T-helper 2 cell treated with Interferon-gamma antibody and Interleukin-4, amounts not matched to agents 5 μg/mL and 100 μg/mL, for 36 hours (primary cell): ENCODE results near the gene ADCY1.

Experiments
- DNase-seq: peaks from one replicate; pipeline ENCODE4 v3.0.0; 2021; ENCODE audit warnings: low spot score
- H3K27ac Mint-ChIP-seq: one replicate; pipeline ENCODE4 v1.8.0; 2021; ENCODE audit warnings: mild to moderate bottlenecking, mixed read lengths
- H3K27me3 Mint-ChIP-seq: one replicate; pipeline ENCODE4 v1.8.0; 2021; ENCODE audit warnings: low read depth, mixed read lengths
- H3K36me3 Mint-ChIP-seq: one replicate; pipeline ENCODE4 v1.8.0; 2021; ENCODE audit warnings: low read depth, mixed read lengths
- H3K4me1 Mint-ChIP-seq: one replicate; pipeline ENCODE4 v1.8.0; 2021; ENCODE audit warnings: low read depth, mixed read lengths
- H3K4me3 Mint-ChIP-seq: one replicate; pipeline ENCODE4 v1.8.0; 2022; ENCODE audit warnings: mild to moderate bottlenecking, moderate library complexity, mixed read lengths
- H3K9me3 Mint-ChIP-seq: one replicate; pipeline ENCODE4 v1.8.0; 2021; ENCODE audit warnings: mixed read lengths

ADCY1 gene

GRCh38 chr7:45593877-45594276 is 19.7 kb downstream of the ADCY1 start:
- Mint-ChIP-seq H3K36me3 (no peaks in the 10 kb centered on the region), H3K27me3 (no peaks in the 10 kb centered on the region), H3K27ac (no peak overlapping the region), H3K4me1 (no peaks in the 10 kb centered on the region), H3K4me3 (no peak overlapping the region), H3K9me3 (no peaks in the 10 kb centered on the region)
- no peak for DNase-seq

DNA sequence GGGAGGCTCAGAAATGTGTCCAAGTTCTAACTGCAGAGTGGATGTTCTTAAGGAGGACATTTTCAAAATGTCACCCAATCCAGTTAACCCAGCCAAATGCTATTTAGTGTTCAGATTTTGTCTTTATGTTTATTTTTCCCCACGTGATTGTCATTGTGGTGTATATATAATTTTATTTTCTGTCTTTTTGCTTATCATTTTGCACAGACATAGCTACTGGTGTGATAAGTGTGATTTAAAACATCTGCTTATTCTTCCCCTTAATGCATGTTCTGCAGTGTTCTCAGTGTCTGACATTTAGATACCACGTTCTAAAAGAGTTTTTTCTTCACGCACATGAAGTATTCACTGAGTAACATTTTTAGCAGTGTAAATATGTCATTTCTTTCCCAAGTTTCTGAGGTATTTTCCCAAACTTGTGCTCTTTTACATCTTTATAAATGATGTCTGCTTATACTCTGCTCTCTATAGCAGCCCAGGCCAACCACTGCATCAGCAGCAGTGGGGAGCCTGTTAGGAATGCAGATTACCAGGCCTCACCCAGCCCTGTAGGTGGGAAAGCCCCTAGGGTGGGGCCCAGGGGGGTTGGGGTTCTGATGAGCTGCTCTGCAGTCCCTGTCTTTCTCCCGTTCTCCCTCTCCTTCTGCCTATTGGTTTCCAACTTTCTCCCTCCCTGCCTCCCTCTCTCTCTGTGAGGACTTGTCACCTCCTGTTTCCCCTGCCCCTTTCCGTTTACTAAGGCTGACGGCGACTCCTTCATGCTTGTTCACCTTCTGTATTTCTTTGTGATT is 20.8 kb downstream of the ADCY1 start:
- Mint-ChIP-seq H3K4me1 (no peaks in the 10 kb centered on the region), H3K4me3 (no peak overlapping the region), H3K27me3 (no peaks in the 10 kb centered on the region), H3K36me3 (no peaks in the 10 kb centered on the region), H3K27ac (no peak overlapping the region), H3K9me3 (no peaks in the 10 kb centered on the region)
- DNase-seq = no peak

GRCh38 chr7:45595809-45596664 is 21.9 kb downstream of the ADCY1 start:
- no peak overlapping the region for H3K27ac Mint-ChIP-seq
- H3K4me3 Mint-ChIP-seq = no peak overlapping the region
- no peaks in the 10 kb centered on the region for H3K4me1 Mint-ChIP-seq
- no peaks in the 10 kb centered on the region for H3K9me3 Mint-ChIP-seq
- H3K27me3 Mint-ChIP-seq = no peaks in the 10 kb centered on the region
- no peak for DNase-seq
- no peaks in the 10 kb centered on the region for H3K36me3 Mint-ChIP-seq

GRCh38 chr7:45596665-45597095 is 22.5 kb downstream of the ADCY1 start:
- H3K4me3 Mint-ChIP-seq = no peak overlapping the region

DNA sequence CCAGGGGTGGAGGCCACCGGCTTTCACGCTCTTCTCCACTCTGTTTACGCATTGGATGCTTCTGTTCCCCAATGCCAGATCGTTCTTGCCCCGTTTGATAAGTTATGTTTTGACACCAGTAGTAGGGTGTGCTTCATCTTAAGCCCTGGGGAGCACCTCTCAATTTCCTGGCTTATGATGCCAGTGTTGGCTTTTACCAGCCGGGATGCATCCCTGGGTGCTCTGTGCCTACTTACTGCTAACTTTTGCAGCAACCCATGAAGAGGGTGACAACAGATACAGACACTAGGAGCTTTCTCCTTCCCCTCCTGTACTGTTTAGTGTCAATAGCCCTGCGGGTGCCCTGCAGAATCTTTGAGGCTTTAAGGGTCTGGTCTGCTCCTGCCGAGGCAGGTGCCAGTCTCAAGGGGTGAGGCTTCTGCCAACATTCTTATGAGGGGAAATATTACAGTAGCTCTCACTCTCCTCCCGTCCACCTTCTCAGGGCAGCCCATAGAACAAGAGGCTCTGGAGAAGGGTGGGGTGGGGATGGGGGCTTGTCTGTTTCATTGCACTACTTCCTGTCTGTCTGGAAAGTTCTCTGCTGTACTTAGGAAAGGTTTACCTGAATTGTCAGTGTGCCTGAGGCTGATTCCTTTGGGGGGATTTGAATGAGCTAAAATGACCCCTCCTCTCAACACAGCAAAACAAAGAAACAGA is 23.3 kb downstream of the ADCY1 start:
- Mint-ChIP-seq H3K4me1 (no peaks in the 10 kb centered on the region), H3K36me3 (no peaks in the 10 kb centered on the region), H3K4me3 (no peak overlapping the region), H3K9me3 (no peaks in the 10 kb centered on the region), H3K27me3 (no peaks in the 10 kb centered on the region), H3K27ac (no peak overlapping the region)
- DNase-seq = no peak

More at GRCh38 chr7:45596665-45597095, 22.5 kb downstream of the ADCY1 start:
- no peak for DNase-seq
- H3K27ac Mint-ChIP-seq = no peak overlapping the region
- H3K9me3 Mint-ChIP-seq = no peaks in the 10 kb centered on the region
- H3K36me3 Mint-ChIP-seq = no peaks in the 10 kb centered on the region
- H3K27me3 Mint-ChIP-seq = no peaks in the 10 kb centered on the region
- no peaks in the 10 kb centered on the region for H3K4me1 Mint-ChIP-seq

- no peaks in the 10 kb centered on the region for H3K9me3 Mint-ChIP-seq
- no peak for DNase-seq
- no peak overlapping the region for H3K27ac Mint-ChIP-seq
- no peaks in the 10 kb centered on the region for H3K36me3 Mint-ChIP-seq
- H3K4me3 Mint-ChIP-seq = no peak overlapping the region
- H3K4me1 Mint-ChIP-seq = no peaks in the 10 kb centered on the region
- H3K27me3 Mint-ChIP-seq = no peaks in the 10 kb centered on the region
Observed at GRCh38 chr7:45598886-45599520, 24.8 kb downstream of the ADCY1 start.

- Mint-ChIP-seq H3K9me3 (no peaks in the 10 kb centered on the region), H3K27me3 (no peaks in the 10 kb centered on the region), H3K36me3 (no peaks in the 10 kb centered on the region), H3K4me3 (no peak overlapping the region), H3K27ac (no peak overlapping the region), H3K4me1 (no peaks in the 10 kb centered on the region)
- no peak for DNase-seq
Observed at GRCh38 chr7:45599851-45600706, 25.9 kb downstream of the ADCY1 start.

DNA sequence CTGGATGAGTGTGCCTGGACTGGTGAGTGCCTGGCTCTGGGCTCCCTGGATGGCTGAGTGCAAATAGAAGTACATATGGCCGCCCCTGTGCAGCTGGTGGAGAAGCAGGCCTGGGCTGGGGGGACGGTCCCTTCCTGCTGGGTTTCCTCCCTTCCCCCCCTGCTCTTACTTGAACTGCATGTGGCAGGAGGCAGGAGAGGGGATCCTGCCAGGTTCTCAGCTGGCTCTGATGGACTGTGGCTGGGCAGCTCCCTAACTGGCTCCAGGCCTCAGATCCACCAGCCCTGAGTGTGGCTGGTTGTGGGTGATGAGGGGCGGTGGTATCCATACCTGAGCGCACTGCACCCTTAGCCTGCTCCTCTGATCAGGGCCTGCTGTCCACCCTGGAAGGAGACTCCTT is 26.9 kb downstream of the ADCY1 start:
- Mint-ChIP-seq H3K27me3 (no peaks in the 10 kb centered on the region), H3K36me3 (no peaks in the 10 kb centered on the region), H3K9me3 (no peaks in the 10 kb centered on the region), H3K27ac (no peak overlapping the region), H3K4me3 (no peak overlapping the region), H3K4me1 (no peaks in the 10 kb centered on the region)
- no peak for DNase-seq

GRCh38 chr7:45601816-45602540 is 27.8 kb downstream of the ADCY1 start:
- Mint-ChIP-seq H3K4me3 (no peak overlapping the region), H3K27ac (no peak overlapping the region), H3K27me3 (no peaks in the 10 kb centered on the region), H3K4me1 (no peaks in the 10 kb centered on the region), H3K36me3 (no peaks in the 10 kb centered on the region), H3K9me3 (no peaks in the 10 kb centered on the region)
- no peak for DNase-seq

DNA sequence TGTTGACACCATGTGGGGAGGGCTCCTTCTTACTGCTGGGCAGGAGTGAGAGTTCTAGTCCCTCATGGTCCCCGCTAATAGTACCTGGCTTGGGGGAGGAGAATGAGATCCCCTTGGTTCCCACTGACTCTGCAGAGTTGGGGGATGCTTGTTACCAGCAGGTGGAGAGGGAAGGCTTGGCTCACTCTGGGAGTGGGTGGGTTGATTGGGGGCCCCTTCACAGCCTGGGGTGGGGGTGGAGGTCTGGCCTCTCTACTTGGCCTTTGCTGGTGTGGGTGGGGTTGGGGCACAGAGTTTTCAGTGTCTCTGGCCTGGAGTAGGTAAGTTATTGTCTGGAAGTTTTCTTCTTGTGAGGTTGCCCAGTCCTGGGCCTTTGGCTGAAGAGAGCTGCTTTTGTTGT is 31.9 kb downstream of the ADCY1 start:
- no peaks in the 10 kb centered on the region for H3K9me3 Mint-ChIP-seq
- H3K27ac Mint-ChIP-seq = no peak overlapping the region
- H3K4me3 Mint-ChIP-seq = no peak overlapping the region
- no peaks in the 10 kb centered on the region for H3K4me1 Mint-ChIP-seq
- H3K27me3 Mint-ChIP-seq = no peaks in the 10 kb centered on the region
- H3K36me3 Mint-ChIP-seq = no peaks in the 10 kb centered on the region
- no peak for DNase-seq

DNA sequence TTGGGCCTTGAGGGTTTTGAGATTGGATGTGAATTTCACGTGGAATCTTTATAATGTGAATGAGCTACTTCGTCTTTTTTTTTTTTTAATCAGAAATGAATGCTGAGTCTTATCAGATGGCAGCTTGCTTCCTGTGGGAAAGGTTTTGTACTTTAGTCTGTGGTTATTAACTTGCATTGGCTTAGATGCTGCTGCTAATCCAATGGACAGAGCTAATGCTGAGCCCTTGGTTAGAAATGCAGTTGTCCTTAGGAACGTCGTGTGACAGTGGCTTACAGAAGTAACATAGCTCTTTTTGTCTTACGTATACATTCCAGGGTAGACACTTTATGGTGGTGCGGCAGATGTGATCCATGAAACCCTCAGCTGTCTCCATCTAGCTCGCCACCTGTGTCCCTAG is 32.8 kb downstream of the ADCY1 start:
- DNase-seq = peak; percentile 0
- Mint-ChIP-seq H3K4me1 (no peaks in the 10 kb centered on the region), H3K27me3 (no peaks in the 10 kb centered on the region), H3K9me3 (no peaks in the 10 kb centered on the region), H3K36me3 (no peaks in the 10 kb centered on the region), H3K4me3 (no peak overlapping the region), H3K27ac (no peak overlapping the region)

GRCh38 chr7:45609180-45609579 is 35.0 kb downstream of the ADCY1 start:
- Mint-ChIP-seq H3K9me3 (no peaks in the 10 kb centered on the region), H3K27me3 (no peaks in the 10 kb centered on the region), H3K27ac (no peak overlapping the region), H3K4me1 (no peaks in the 10 kb centered on the region), H3K4me3 (no peak overlapping the region), H3K36me3 (no peaks in the 10 kb centered on the region)
- DNase-seq = peak; percentile 1
